Endothelial cell (in vitro differentiated cells): ENCODE measurements around the gene TRIP10. TPM values are rescaled to one million over a fixed set of nuclear protein-coding genes. Genes with fewer than 3 reads are reported as not detected.

Experiments
- DNase-seq: peaks from one replicate; pipeline ENCODE4 v3.0.0; 2021; ENCODE audit warnings: low spot score
- H3K27ac Mint-ChIP-seq: one replicate; pipeline ENCODE4 v1.8.0; 2021; ENCODE audit warnings: mixed read lengths, inconsistent platforms; ENCODE audit not compliant: unreplicated experiment
- H3K27me3 Mint-ChIP-seq: one replicate; pipeline ENCODE4 v1.8.0; 2021; ENCODE audit warnings: mild to moderate bottlenecking, moderate library complexity, mixed read lengths, inconsistent platforms; ENCODE audit not compliant: unreplicated experiment
- H3K36me3 Mint-ChIP-seq: one replicate; pipeline ENCODE4 v1.8.0; 2021; ENCODE audit warnings: mild to moderate bottlenecking, low read depth, mixed read lengths, inconsistent platforms; ENCODE audit not compliant: unreplicated experiment
- H3K4me1 Mint-ChIP-seq: one replicate; pipeline ENCODE4 v1.8.0; 2021; ENCODE audit warnings: mild to moderate bottlenecking, mixed read lengths, inconsistent platforms; ENCODE audit not compliant: unreplicated experiment
- H3K4me3 Mint-ChIP-seq: one replicate; pipeline ENCODE4 v1.8.0; 2021; ENCODE audit warnings: mild to moderate bottlenecking, mixed read lengths, inconsistent platforms; ENCODE audit not compliant: unreplicated experiment
- H3K9me3 Mint-ChIP-seq: one replicate; pipeline ENCODE4 v1.8.0; 2021; ENCODE audit warnings: mixed read lengths, inconsistent platforms; ENCODE audit not compliant: unreplicated experiment
- CTCF ChIP-seq: fragments of 200-600 bp; sonication (generic); IDR thresholded peaks from one replicate; pipeline ENCODE4 v1.5.0; 2021; ENCODE audit warnings: antibody characterized with exemption; ENCODE audit not compliant: unreplicated experiment
- total RNA-seq: library from RNA; stranded (reverse); fragmentation: NEBNext Ultra II Directional; extraction: Animal tissue kit (Norgen Biotek cat#: 25700); gene quantifications from one replicate; pipeline ENCODE4 v1.2.1, GENCODE V29; 2021; ENCODE audit not compliant: unreplicated experiment

Gene TRIP10
- total RNA-seq, 1 donor from 2014 or later: 42.8 TPM

- Mint-ChIP-seq H3K27me3 (peaks cover 23% of the 10 kb centered on the region), H3K4me3 (peak within 1 kb of the TSS; percentile 98), H3K27ac (peak within 1 kb of the TSS; percentile 92), H3K4me1 (peaks cover 17% of the 10 kb centered on the region), H3K36me3 (peaks cover 14% of the 10 kb centered on the region), H3K9me3 (no peaks in the 10 kb centered on the region)
- no peak for TF ChIP-seq CTCF
- peak; percentile 99 for DNase-seq
These were observed 2.1 kb upstream of the TRIP10 start, which contains the start of gene GPR108 for GRCh38 chr19:6737284-6737872. Gene GPR108, minus strand, starts transcription at chr19:6737580. Its CDS starts 4 bp downstream, at chr19:6737576.

GRCh38 chr19:6737873-6738786 lies 1.4 kb upstream of the TRIP10 start:
- peaks cover 23% of the 10 kb centered on the region for H3K27me3 Mint-ChIP-seq
- TF ChIP-seq CTCF: peak; percentile 46
- peaks cover 11% of the 10 kb centered on the region for H3K36me3 Mint-ChIP-seq
- H3K4me3 Mint-ChIP-seq: peak overlapping the region; percentile 87
- peak overlapping the region; percentile 73 for H3K27ac Mint-ChIP-seq
- peaks cover 17% of the 10 kb centered on the region for H3K4me1 Mint-ChIP-seq
- peak; percentile 63 for DNase-seq
- H3K9me3 Mint-ChIP-seq: no peaks in the 10 kb centered on the region

DNA sequence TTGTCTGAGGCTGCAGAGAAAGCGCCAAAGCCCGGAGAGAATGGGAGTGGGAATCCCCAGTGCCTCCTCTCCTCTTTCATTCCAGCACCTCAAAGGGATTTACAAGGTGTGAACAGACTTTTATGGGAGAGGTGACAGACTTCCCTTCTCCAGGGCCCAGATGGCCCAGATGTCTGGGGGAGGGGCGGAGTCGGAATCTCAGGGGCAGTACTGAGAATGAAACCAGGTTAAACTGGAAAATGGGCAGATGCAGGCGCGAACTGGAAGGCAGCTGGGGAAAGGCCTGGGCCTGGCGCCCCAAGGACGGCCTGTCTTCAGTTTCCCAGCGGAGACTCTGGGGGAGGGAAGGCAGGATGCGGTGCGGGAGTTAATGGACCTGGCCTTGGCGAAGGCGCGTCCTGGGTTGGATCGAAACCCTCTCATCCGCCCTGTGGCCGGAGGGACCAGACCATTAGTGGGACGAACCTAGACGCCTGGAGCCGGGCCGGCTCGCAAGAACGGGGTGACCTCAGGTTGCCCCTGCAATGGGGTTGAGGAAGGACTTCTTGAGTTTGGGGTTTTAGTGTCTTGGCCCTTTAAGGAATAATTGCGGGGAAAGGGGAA lies 592 bp upstream of the TRIP10 start:
- Mint-ChIP-seq H3K4me3 (peak overlapping the region; percentile 90), H3K9me3 (no peaks in the 10 kb centered on the region), H3K4me1 (peaks cover 17% of the 10 kb centered on the region), H3K36me3 (peaks cover 14% of the 10 kb centered on the region), H3K27me3 (peaks cover 24% of the 10 kb centered on the region), H3K27ac (peak overlapping the region; percentile 73)
- DNase-seq: peak; percentile 22
- no peak for TF ChIP-seq CTCF

DNA sequence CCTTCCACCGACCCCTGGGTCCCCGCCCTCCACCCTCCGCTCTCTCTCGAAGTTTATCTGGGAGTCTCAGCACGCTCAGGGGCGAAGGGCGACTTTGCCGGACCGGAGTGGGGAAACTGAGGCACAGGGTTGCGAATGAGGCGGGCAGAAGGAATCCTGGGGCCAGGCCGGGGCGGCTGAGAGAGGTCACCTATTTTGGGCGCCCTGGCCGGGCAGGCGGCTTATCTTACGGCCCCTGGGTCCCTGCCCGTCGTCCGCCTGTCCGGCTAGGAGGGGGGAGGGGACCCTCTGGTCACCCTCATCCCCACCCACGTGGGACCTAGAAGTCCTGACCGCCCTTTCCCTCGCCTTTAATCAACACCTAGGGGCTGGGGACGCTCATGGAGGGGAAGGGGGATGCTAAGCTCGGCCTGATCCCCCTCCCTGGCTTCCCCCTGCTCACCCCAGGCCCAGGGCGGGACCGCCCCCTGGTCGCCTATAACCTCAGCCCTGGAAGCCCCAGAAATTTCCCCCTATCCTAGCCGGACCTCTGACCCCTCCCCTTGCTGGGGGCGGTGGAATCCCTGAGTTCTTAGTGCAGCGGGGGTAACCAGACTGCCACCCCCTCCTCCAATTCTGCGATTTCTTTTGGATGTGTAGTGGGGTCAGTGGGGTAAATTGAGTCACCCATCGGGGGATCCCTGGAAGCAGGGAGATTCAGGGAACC lies 556 bp downstream of the TRIP10 start:
- peaks cover 22% of the 10 kb centered on the region for H3K27me3 Mint-ChIP-seq
- peak overlapping the region; percentile 92 for H3K4me3 Mint-ChIP-seq
- H3K27ac Mint-ChIP-seq: no peak overlapping the region
- no peaks in the 10 kb centered on the region for H3K9me3 Mint-ChIP-seq
- TF ChIP-seq CTCF: no peak
- peaks cover 17% of the 10 kb centered on the region for H3K4me1 Mint-ChIP-seq
- H3K36me3 Mint-ChIP-seq: peaks cover 16% of the 10 kb centered on the region
- peak; percentile 46 for DNase-seq
